ENCODE results near the gene KANSL3. TPM values are rescaled to one million over a fixed set of nuclear protein-coding genes. Genes with fewer than 3 reads are reported as not detected.

The KANSL3 gene
- polyA plus RNA-seq, 1 donor (not counting 4 experiments of a cell fraction or from before 2014, with no cell fraction given): 11.4 TPM

DNA sequence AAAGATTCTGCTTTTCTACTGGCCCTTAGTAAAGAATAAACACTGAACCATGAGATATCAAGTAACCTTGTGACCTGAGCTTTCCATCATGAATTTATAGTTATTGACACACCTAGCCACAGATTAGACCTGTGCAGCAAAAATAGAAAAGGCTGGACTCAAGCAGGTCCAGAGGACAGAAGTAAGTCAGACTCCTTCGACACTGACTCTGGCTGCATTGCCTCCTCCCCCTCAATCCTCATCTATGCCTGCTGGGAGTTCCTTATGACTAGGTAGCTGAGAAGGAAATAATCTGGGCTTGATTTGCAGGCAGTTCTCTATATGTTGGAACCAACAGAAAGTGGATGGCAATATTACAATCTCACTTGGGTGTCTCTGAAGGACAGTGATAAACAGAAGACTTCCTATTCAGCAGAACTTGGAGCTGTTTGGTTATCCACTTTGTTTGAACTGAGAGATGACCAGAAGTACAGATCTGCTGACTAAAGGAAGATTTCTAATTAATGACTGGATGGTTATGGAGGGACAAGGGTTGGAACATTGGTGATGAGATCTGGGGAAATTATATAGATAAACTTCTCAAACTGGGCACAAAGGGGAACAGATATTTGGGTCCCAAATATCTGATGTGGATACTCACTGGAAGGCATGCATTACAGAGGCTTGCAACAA is 62.2 kb downstream of the KANSL3 start:
- dilution Hi-C loops (cut with MboI; ENCODE audit: extremely low pct_ligation_motif_present, low sequenced_read_pairs): no loop called here
- TF ChIP-seq EZH2 (IDR thresholded peaks at IDR 0.05; ENCODE audit: low read length): no peak
- FAIRE-seq: no peak
- Histone ChIP-seq H2AFZ (ENCODE audit: control insufficient read depth, low read length) (no peak overlapping the region), H3K9me3 (ENCODE audit: control insufficient read depth, low read depth, low read length) (no peaks in the 10 kb centered on the region), H3K4me1 (ENCODE audit: control insufficient read depth, extremely low read depth, insufficient read depth, low read length) (no peaks in the 10 kb centered on the region), H3K36me3 (ENCODE audit: control insufficient read depth in 2 of 2, extremely low read depth in 1 of 2, insufficient read depth in 2 of 2, low read length in 2 of 2) (no peaks in the 10 kb centered on the region), H4K20me1 (ENCODE audit: control insufficient read depth, extremely low read depth, insufficient read depth, low read length) (no peaks in the 10 kb centered on the region), H3K9ac (ENCODE audit: control insufficient read depth, extremely low read depth, insufficient read depth, low read length) (no peak overlapping the region), H3K4me2 (ENCODE audit: control insufficient read depth, extremely low read depth, insufficient read depth, low read depth, low read length) (no peak overlapping the region), H3K27me3 (ENCODE audit: control insufficient read depth, extremely low read depth, insufficient read depth, low read length) (no peaks in the 10 kb centered on the region), H3K79me2 (ENCODE audit: control insufficient read depth, insufficient read depth, low read length) (no peaks in the 10 kb centered on the region), H3K9me1 (ENCODE audit: control insufficient read depth, extremely low read depth, insufficient read depth, low read length) (no peaks in the 10 kb centered on the region), H3K27ac (ENCODE audit: control insufficient read depth, insufficient read depth, low read length) (no peak overlapping the region), H3K4me3 (ENCODE audit: control insufficient read depth in 2 of 3, extremely low read depth in 1 of 3, insufficient read depth in 2 of 3, low read depth in 1 of 3, low read length in 3 of 3) (no peak overlapping the region)
- no peak for DNase-seq (ENCODE audit: low read depth, low spot score)

DNA sequence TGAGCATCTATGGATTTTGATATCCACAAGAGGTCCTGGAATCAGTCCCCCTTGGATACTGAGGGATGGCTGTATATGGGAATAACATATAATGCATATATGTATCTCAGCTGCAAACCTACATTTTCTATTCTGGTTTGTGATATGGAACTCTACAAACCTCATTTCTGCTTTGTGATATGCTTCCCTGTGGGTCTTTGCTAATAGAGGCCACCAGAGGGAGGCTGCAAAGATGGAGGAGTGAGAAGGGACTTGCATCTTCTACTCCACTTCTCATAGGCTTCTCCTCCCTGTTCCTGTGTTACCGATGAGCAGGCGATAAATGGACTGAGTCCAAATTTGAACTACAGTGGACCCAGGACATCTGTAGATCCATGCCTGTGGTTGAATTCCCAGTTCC is 63.7 kb downstream of the KANSL3 start:
- FAIRE-seq: no peak
- no peak overlapping the region for H3K9ac ChIP-seq (ENCODE audit: control insufficient read depth, extremely low read depth, insufficient read depth, low read length)

More for the DNA sequence above, 63.7 kb downstream of the KANSL3 start:
- Histone ChIP-seq H3K4me2 (ENCODE audit: control insufficient read depth, extremely low read depth, insufficient read depth, low read depth, low read length) (no peak overlapping the region), H3K4me1 (ENCODE audit: control insufficient read depth, extremely low read depth, insufficient read depth, low read length) (no peaks in the 10 kb centered on the region), H3K27me3 (ENCODE audit: control insufficient read depth, extremely low read depth, insufficient read depth, low read length) (no peaks in the 10 kb centered on the region), H3K36me3 (ENCODE audit: control insufficient read depth in 2 of 2, extremely low read depth in 1 of 2, insufficient read depth in 2 of 2, low read length in 2 of 2) (no peaks in the 10 kb centered on the region), H4K20me1 (ENCODE audit: control insufficient read depth, extremely low read depth, insufficient read depth, low read length) (no peaks in the 10 kb centered on the region), H2AFZ (ENCODE audit: control insufficient read depth, low read length) (no peak overlapping the region), H3K79me2 (ENCODE audit: control insufficient read depth, insufficient read depth, low read length) (no peaks in the 10 kb centered on the region), H3K27ac (ENCODE audit: control insufficient read depth, insufficient read depth, low read length) (no peak overlapping the region), H3K9me3 (ENCODE audit: control insufficient read depth, low read depth, low read length) (no peaks in the 10 kb centered on the region), H3K9me1 (ENCODE audit: control insufficient read depth, extremely low read depth, insufficient read depth, low read length) (no peaks in the 10 kb centered on the region), H3K4me3 (ENCODE audit: control insufficient read depth in 2 of 3, extremely low read depth in 1 of 3, insufficient read depth in 2 of 3, low read depth in 1 of 3, low read length in 3 of 3) (no peak overlapping the region)
- TF ChIP-seq EZH2 (IDR thresholded peaks at IDR 0.05; ENCODE audit: low read length): no peak
- TF ChIP-seq, protein P1, sequence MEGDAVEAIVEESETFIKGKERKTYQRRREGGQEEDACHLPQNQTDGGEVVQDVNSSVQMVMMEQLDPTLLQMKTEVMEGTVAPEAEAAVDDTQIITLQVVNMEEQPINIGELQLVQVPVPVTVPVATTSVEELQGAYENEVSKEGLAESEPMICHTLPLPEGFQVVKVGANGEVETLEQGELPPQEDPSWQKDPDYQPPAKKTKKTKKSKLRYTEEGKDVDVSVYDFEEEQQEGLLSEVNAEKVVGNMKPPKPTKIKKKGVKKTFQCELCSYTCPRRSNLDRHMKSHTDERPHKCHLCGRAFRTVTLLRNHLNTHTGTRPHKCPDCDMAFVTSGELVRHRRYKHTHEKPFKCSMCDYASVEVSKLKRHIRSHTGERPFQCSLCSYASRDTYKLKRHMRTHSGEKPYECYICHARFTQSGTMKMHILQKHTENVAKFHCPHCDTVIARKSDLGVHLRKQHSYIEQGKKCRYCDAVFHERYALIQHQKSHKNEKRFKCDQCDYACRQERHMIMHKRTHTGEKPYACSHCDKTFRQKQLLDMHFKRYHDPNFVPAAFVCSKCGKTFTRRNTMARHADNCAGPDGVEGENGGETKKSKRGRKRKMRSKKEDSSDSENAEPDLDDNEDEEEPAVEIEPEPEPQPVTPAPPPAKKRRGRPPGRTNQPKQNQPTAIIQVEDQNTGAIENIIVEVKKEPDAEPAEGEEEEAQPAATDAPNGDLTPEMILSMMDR (optimal IDR thresholded peaks at IDR 0.05 in 1 of 3, IDR thresholded peaks at IDR 0.05 in 1 of 3, conservative IDR thresholded peaks at IDR 0.05 in 1 of 3; ENCODE audit: extremely low read depth in 1 of 3, insufficient read depth in 2 of 3, low read length in 3 of 3): no peak
- dilution Hi-C loops (cut with MboI; ENCODE audit: extremely low pct_ligation_motif_present, low sequenced_read_pairs): no loop called here
- no peak for DNase-seq (ENCODE audit: low read depth, low spot score)
